Activated naive CD8-positive, alpha-beta T cell (primary cell): ENCODE data around the gene RPL39L.

Source experiments
- H3K27ac Mint-ChIP-seq: one replicate; pipeline ENCODE4 v1.8.0; 2021; ENCODE audit warnings: mixed read lengths
- H3K27me3 Mint-ChIP-seq: one replicate; pipeline ENCODE4 v1.8.0; 2021; ENCODE audit warnings: mixed read lengths
- H3K36me3 Mint-ChIP-seq: one replicate; pipeline ENCODE4 v1.8.0; 2021; ENCODE audit warnings: mixed read lengths
- H3K4me1 Mint-ChIP-seq: one replicate; pipeline ENCODE4 v1.8.0; 2021; ENCODE audit warnings: low read depth, mixed read lengths
- H3K4me3 Mint-ChIP-seq: one replicate; pipeline ENCODE4 v1.8.0; 2021; ENCODE audit warnings: mild to moderate bottlenecking, mixed read lengths
- H3K9me3 Mint-ChIP-seq: one replicate; pipeline ENCODE4 v1.8.0; 2021; ENCODE audit warnings: low read depth, mixed read lengths

Gene RPL39L

GRCh38 chr3:187088701-187089100, 50.6 kb downstream of the RPL39L start:
- no peaks in the 10 kb centered on the region for H3K27me3 Mint-ChIP-seq
- peaks cover 10% of the 10 kb centered on the region for H3K4me1 Mint-ChIP-seq
- peaks cover 26% of the 10 kb centered on the region for H3K36me3 Mint-ChIP-seq
- H3K9me3 Mint-ChIP-seq, result peaks cover 17% of the 10 kb centered on the region
- H3K4me3 Mint-ChIP-seq, result no peak overlapping the region
- H3K27ac Mint-ChIP-seq, result no peak overlapping the region

- peaks cover 10% of the 10 kb centered on the region for H3K4me1 Mint-ChIP-seq
- no peaks in the 10 kb centered on the region for H3K27me3 Mint-ChIP-seq
- H3K4me3 Mint-ChIP-seq, result no peak overlapping the region
- peaks cover 23% of the 10 kb centered on the region for H3K36me3 Mint-ChIP-seq
- H3K9me3 Mint-ChIP-seq, result peaks cover 17% of the 10 kb centered on the region
- H3K27ac Mint-ChIP-seq, result no peak overlapping the region
These were observed 52.5 kb downstream of the RPL39L start for GRCh38 chr3:187086831-187087230.

GRCh38 chr3:187085933-187086332, 53.4 kb downstream of the RPL39L start:
- Mint-ChIP-seq H3K36me3 (peaks cover 21% of the 10 kb centered on the region), H3K4me1 (peaks cover 11% of the 10 kb centered on the region), H3K4me3 (no peak overlapping the region), H3K27ac (no peak overlapping the region), H3K9me3 (peaks cover 17% of the 10 kb centered on the region), H3K27me3 (no peaks in the 10 kb centered on the region)

- peaks cover 19% of the 10 kb centered on the region for H3K36me3 Mint-ChIP-seq
- H3K4me3 Mint-ChIP-seq, result no peak overlapping the region
- no peaks in the 10 kb centered on the region for H3K27me3 Mint-ChIP-seq
- H3K27ac Mint-ChIP-seq, result no peak overlapping the region
- H3K9me3 Mint-ChIP-seq, result peaks cover 17% of the 10 kb centered on the region
- peaks cover 12% of the 10 kb centered on the region for H3K4me1 Mint-ChIP-seq
These were observed 54.2 kb downstream of the RPL39L start for GRCh38 chr3:187085021-187085666.

- no peak overlapping the region for H3K27ac Mint-ChIP-seq
- H3K27me3 Mint-ChIP-seq, result no peaks in the 10 kb centered on the region
- H3K4me3 Mint-ChIP-seq, result no peak overlapping the region
- H3K36me3 Mint-ChIP-seq, result peaks cover 17% of the 10 kb centered on the region
- H3K9me3 Mint-ChIP-seq, result peaks cover 14% of the 10 kb centered on the region
- peaks cover 12% of the 10 kb centered on the region for H3K4me1 Mint-ChIP-seq
These were observed 54.7 kb downstream of the RPL39L start for GRCh38 chr3:187084580-187084979.

GRCh38 chr3:187084126-187084525, 55.2 kb downstream of the RPL39L start:
- Mint-ChIP-seq H3K27me3 (no peaks in the 10 kb centered on the region), H3K4me1 (peaks cover 12% of the 10 kb centered on the region), H3K27ac (no peak overlapping the region), H3K36me3 (peaks cover 17% of the 10 kb centered on the region), H3K4me3 (no peak overlapping the region), H3K9me3 (peaks cover 11% of the 10 kb centered on the region)

GRCh38 chr3:187082758-187083375, 56.4 kb downstream of the RPL39L start:
- Mint-ChIP-seq H3K36me3 (peaks cover 6% of the 10 kb centered on the region), H3K27ac (no peak overlapping the region), H3K4me3 (no peak overlapping the region), H3K27me3 (no peaks in the 10 kb centered on the region), H3K4me1 (peaks cover 12% of the 10 kb centered on the region), H3K9me3 (peaks cover 7% of the 10 kb centered on the region)

GRCh38 chr3:187080799-187081450, 58.4 kb downstream of the RPL39L start:
- H3K27me3 Mint-ChIP-seq, result no peaks in the 10 kb centered on the region
- peak overlapping the region; percentile 67 for H3K27ac Mint-ChIP-seq
- H3K4me3 Mint-ChIP-seq, result no peak overlapping the region
- H3K9me3 Mint-ChIP-seq, result no peaks in the 10 kb centered on the region
- peaks cover 12% of the 10 kb centered on the region for H3K4me1 Mint-ChIP-seq
- no peaks in the 10 kb centered on the region for H3K36me3 Mint-ChIP-seq

GRCh38 chr3:187079090-187080022, 59.9 kb downstream of the RPL39L start:
- H3K36me3 Mint-ChIP-seq, result no peaks in the 10 kb centered on the region
- H3K27ac Mint-ChIP-seq, result peak overlapping the region; percentile 84
- H3K4me3 Mint-ChIP-seq, result no peak overlapping the region
- peaks cover 3% of the 10 kb centered on the region for H3K4me1 Mint-ChIP-seq
- no peaks in the 10 kb centered on the region for H3K9me3 Mint-ChIP-seq
- no peaks in the 10 kb centered on the region for H3K27me3 Mint-ChIP-seq

GRCh38 chr3:187077537-187077936, 61.8 kb downstream of the RPL39L start:
- Mint-ChIP-seq H3K27me3 (no peaks in the 10 kb centered on the region), H3K36me3 (no peaks in the 10 kb centered on the region), H3K27ac (peak overlapping the region; percentile 42), H3K4me3 (no peak overlapping the region), H3K4me1 (peaks cover 3% of the 10 kb centered on the region), H3K9me3 (no peaks in the 10 kb centered on the region)

- H3K4me3 Mint-ChIP-seq, result no peak overlapping the region
- H3K27me3 Mint-ChIP-seq, result no peaks in the 10 kb centered on the region
- no peaks in the 10 kb centered on the region for H3K36me3 Mint-ChIP-seq
- peak overlapping the region; percentile 75 for H3K27ac Mint-ChIP-seq
- H3K4me1 Mint-ChIP-seq, result peaks cover 4% of the 10 kb centered on the region
- H3K9me3 Mint-ChIP-seq, result no peaks in the 10 kb centered on the region
These were observed 62.2 kb downstream of the RPL39L start for GRCh38 chr3:187077085-187077484.

GRCh38 chr3:187076297-187076696, 63.0 kb downstream of the RPL39L start:
- H3K27ac Mint-ChIP-seq, result peak overlapping the region; percentile 75
- peaks cover 8% of the 10 kb centered on the region for H3K4me1 Mint-ChIP-seq
- H3K36me3 Mint-ChIP-seq, result peaks cover 2% of the 10 kb centered on the region
- no peak overlapping the region for H3K4me3 Mint-ChIP-seq
- no peaks in the 10 kb centered on the region for H3K9me3 Mint-ChIP-seq
- no peaks in the 10 kb centered on the region for H3K27me3 Mint-ChIP-seq

GRCh38 chr3:187074846-187075245, 64.5 kb downstream of the RPL39L start:
- no peak overlapping the region for H3K4me3 Mint-ChIP-seq
- H3K4me1 Mint-ChIP-seq, result peaks cover 11% of the 10 kb centered on the region
- no peaks in the 10 kb centered on the region for H3K9me3 Mint-ChIP-seq
- H3K27ac Mint-ChIP-seq, result peak overlapping the region; percentile 86
- H3K27me3 Mint-ChIP-seq, result no peaks in the 10 kb centered on the region
- H3K36me3 Mint-ChIP-seq, result peaks cover 3% of the 10 kb centered on the region

- Mint-ChIP-seq H3K27ac (peak overlapping the region; percentile 52), H3K27me3 (no peaks in the 10 kb centered on the region)
These were observed 65.7 kb downstream of the RPL39L start for GRCh38 chr3:187073581-187074098.

More at GRCh38 chr3:187073581-187074098, 65.7 kb downstream of the RPL39L start:
- Mint-ChIP-seq H3K4me1 (peaks cover 20% of the 10 kb centered on the region), H3K9me3 (no peaks in the 10 kb centered on the region), H3K36me3 (peaks cover 11% of the 10 kb centered on the region), H3K4me3 (no peak overlapping the region)
